Stimulated activated naive CD4-positive, alpha-beta T cell (primary cell): ENCODE results near the gene PRKCA.
"Not testable (repeated sequence)": the region's sequence is repeated elsewhere in the genome, so short reads cannot be mapped to it uniquely, and the experiment has no call there.

ENCODE experiments used
- DNase-seq, 6 experiments: peaks; one replicate each; lab custom pipeline; 2025; lab: John Stamatoyannopoulos, UW

PRKCA gene

GRCh38 chr17:66301864-66302741 is at the start of gene PRKCA:
Gene PRKCA, plus strand, starts transcription at chr17:66302613.
- peak; percentile 44 to 74 (median 64) for DNase-seq

- DNase-seq, result not testable (repeated sequence)
These were observed 49.0 kb upstream of the PRKCA start for GRCh38 chr17:66253458-66253857.

- peak in 5 of 6 experiments; percentile 6 to 75 (median 48) for DNase-seq
These were observed 47.3 kb upstream of the PRKCA start for GRCh38 chr17:66255112-66255511.

- peak in 3 of 6 experiments; percentile 16 to 53 (median 53) for DNase-seq
These were observed 46.9 kb upstream of the PRKCA start for GRCh38 chr17:66255527-66255971.

- DNase-seq, result no peak
These were observed 42.1 kb upstream of the PRKCA start for GRCh38 chr17:66260275-66260674.

GRCh38 chr17:66260688-66261087 is 41.7 kb upstream of the PRKCA start:
- DNase-seq, result no peak

GRCh38 chr17:66262767-66263166 is 39.6 kb upstream of the PRKCA start:
- DNase-seq, result no peak

GRCh38 chr17:66264696-66265095 is 37.7 kb upstream of the PRKCA start:
- no peak for DNase-seq

- DNase-seq, result no peak
These were observed 34.0 kb upstream of the PRKCA start for GRCh38 chr17:66268247-66268927.

GRCh38 chr17:66270106-66270505 is 32.3 kb upstream of the PRKCA start:
- DNase-seq, result no peak

GRCh38 chr17:66271512-66271911 is 30.9 kb upstream of the PRKCA start:
- no peak for DNase-seq

- DNase-seq, result no peak
These were observed 29.4 kb upstream of the PRKCA start for GRCh38 chr17:66272811-66273585.

GRCh38 chr17:66273586-66273848 is 28.9 kb upstream of the PRKCA start:
- DNase-seq, result no peak

- no peak for DNase-seq
These were observed 26.8 kb upstream of the PRKCA start for GRCh38 chr17:66275651-66276050.

GRCh38 chr17:66276328-66276937 is 26.0 kb upstream of the PRKCA start:
- no peak for DNase-seq

GRCh38 chr17:66277191-66277590 is 25.2 kb upstream of the PRKCA start:
- DNase-seq, result no peak

GRCh38 chr17:66281661-66282369 is 20.6 kb upstream of the PRKCA start:
- no peak for DNase-seq

GRCh38 chr17:66283296-66283934 is 19.0 kb upstream of the PRKCA start:
- DNase-seq, result no peak

GRCh38 chr17:66283971-66284370 is 18.4 kb upstream of the PRKCA start:
- DNase-seq, result no peak

- peak in 1 of 6 experiments; percentile 32 for DNase-seq
These were observed 17.3 kb upstream of the PRKCA start for GRCh38 chr17:66285149-66285548.

GRCh38 chr17:66287911-66288310 is 14.5 kb upstream of the PRKCA start:
- no peak for DNase-seq
